ENCODE measurements around the gene MAN1A1.
"Not testable (repeated sequence)": the region's sequence is repeated elsewhere in the genome, so short reads cannot be mapped to it uniquely, and the experiment has no call there.

MAN1A1 gene

DNA sequence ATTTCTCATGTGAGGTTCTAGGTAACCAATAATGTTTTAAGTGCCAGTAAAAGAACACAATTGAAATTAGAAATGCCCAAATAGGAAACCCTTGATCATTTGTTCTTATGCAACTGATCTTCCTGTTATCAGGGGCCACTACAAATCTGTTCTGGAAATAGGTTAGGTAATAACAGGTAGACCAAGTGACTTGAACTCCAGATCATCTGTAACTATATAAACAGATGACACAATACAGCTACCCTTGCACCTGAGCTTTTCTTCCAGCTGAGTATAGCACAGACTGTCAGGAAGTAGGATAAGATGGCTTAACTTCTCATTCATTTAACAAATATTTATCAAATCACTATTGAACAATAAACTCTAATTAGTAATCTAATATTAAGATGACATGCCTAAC, 52.5 kb downstream of the MAN1A1 start:
- no peak for TF ChIP-seq CTCF (IDR thresholded peaks at IDR 0.05; ENCODE audit: low read depth, low read length, missing control alignments)
- H3K4me3 ChIP-seq (ENCODE audit: low read depth, low read length), result no peak overlapping the region
- DNase-seq (ENCODE audit: low read depth), result no peak

DNA sequence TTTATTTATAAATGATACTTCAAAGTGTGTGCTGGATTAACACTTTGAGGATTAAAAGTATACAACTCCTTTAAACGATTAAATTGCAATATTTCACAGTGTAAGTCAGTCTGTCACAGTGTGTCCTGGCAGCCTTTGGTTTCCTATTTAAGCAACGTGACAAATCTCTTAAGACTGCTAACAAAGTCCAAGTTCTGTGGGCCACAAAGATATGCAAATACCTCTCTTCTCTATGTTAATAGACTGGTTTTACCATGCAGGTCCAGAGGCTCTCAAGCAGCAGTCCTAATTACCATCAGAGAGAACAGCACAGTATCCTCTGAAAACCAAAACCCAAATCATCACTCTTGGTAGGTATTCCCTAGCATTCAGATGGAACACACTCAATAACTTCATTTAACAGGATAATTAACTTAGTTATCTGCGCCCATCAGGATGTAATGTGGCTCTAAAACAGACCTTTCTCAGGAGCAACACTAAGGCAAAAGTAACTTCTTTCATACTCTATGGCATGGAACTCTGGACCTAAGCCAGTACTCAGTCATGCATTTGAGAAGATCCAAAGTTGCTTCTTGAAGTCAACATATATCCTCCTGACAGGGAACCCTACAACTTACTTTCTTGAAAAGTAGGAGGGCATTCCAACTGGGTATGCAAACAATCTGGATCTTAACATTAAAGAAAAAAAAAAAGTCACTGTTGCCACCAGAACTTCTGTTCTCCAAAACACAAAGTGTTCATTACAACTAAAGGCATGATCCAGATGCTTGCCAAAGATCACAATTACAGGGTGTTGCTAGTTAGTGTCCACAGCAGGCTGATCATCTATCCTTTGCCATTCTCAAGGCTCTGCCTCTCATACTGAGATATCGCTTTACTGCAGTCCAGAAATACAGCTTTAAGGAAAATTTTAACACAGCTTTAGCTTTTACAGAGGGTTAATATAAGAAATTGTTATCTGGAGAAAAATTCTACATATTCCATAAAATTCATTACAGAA, 53.2 kb downstream of the MAN1A1 start:
- TF ChIP-seq CTCF (IDR thresholded peaks at IDR 0.05; ENCODE audit: low read depth, low read length, missing control alignments), result no peak
- no peak for DNase-seq (ENCODE audit: low read depth)
- no peak overlapping the region for H3K4me3 ChIP-seq (ENCODE audit: low read depth, low read length)

DNA sequence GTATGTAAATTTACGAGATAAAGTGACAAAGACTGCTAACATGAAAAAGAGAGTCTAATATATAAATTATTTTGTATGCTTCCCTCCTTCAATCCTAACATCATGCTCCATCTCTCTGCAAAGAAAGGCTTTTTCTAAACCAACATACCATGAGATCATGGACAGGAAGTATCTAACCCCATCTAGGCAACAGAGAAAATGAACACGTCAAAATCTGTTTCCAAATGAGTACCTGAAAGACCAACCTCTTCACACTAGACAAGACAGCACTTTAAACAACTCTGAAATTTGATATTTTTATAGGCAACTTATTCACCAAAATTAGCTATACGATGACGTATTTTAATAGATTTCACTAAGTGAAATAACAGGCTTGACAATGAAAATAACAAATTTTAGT, 54.6 kb downstream of the MAN1A1 start:
- H3K4me3 ChIP-seq (ENCODE audit: low read depth, low read length), result no peak overlapping the region
- TF ChIP-seq CTCF (IDR thresholded peaks at IDR 0.05; ENCODE audit: low read depth, low read length, missing control alignments), result no peak
- no peak for DNase-seq (ENCODE audit: low read depth)

DNA sequence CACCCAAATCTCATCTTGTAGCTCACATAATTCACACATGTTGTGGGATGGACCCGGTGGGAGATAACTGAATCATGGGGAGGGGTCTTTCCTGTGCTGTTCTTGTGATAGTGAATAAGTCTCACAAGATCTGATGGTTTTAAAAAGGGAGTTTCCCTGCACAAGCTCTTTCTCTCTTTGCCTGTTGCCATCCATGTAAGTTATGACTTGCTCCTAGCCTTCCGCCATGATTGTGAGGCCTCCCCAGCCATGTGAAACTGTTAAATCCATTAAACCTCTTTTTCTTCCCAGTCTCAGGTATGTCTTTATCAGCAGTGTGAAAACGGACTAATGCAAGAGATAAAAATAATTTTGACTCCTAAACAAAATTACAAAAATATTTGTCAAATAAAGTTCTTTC, 58.5 kb downstream of the MAN1A1 start:
- H3K4me3 ChIP-seq (ENCODE audit: low read depth, low read length); DNase-seq (ENCODE audit: low read depth): not testable (repeated sequence)

DNA sequence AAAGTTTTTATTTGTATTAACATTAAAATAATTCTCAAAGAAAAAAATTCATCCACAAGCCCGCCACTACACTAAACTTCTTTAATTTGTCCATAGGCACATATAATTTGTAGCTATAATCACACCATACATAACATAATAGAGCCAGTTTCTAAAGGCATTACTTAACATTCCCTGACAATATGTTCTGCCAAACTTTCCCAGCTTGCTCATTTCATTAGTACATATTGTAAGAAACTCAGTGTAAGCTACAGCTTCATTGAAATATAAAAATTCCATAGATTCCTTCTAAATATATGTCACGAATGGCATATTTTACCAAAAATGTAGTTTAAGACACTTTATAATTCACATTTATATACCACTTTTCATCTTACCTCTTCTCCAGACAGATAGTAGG, 59.3 kb downstream of the MAN1A1 start:
- no peak overlapping the region for H3K4me3 ChIP-seq (ENCODE audit: low read depth, low read length)
- TF ChIP-seq CTCF (IDR thresholded peaks at IDR 0.05; ENCODE audit: low read depth, low read length, missing control alignments), result no peak
- DNase-seq (ENCODE audit: low read depth), result no peak

GRCh38 chr6:119289651-119290050, 59.9 kb downstream of the MAN1A1 start:
- H3K4me3 ChIP-seq (ENCODE audit: low read depth, low read length), result no peak overlapping the region
- no peak for DNase-seq (ENCODE audit: low read depth)
- no peak for TF ChIP-seq CTCF (IDR thresholded peaks at IDR 0.05; ENCODE audit: low read depth, low read length, missing control alignments)

DNA sequence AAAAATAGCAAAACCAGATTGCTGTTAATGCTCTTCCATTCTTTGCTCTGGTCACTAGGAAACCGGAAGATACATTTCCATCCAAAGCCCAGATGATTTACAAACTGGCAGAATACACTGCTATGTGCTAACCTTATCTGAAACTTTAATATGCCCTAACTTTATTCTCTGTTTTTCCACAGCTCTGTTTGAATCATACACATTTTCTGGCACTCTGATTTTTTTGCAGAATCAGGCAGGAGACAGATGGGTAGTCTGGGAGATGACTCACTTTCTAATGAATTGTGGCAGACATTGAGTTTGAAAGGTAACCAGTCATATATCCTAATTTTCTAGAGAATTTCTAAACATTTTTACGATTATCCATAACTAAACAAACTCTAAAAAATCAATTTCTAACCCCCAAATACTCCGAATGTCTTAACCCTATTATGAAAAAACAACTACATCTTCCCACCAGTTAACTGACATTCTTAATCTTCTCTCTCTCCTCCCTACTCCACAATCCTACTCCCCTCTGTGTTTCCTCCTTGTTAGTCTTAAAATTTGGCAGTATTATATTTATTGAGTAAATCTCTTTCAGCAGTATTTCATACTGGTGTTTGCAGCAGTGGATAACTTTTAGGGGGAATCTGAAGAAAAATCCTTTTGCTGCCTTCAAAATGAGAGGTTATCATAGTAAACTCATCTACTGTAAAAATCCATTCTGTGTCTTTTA, 63.5 kb downstream of the MAN1A1 start:
- TF ChIP-seq CTCF (IDR thresholded peaks at IDR 0.05; ENCODE audit: low read depth, low read length, missing control alignments), result no peak
- no peak overlapping the region for H3K4me3 ChIP-seq (ENCODE audit: low read depth, low read length)
- no peak for DNase-seq (ENCODE audit: low read depth)

Measured in GM12864 (cell line).